Suppressor macrophage treated with lipopolysaccharide for 1 hour (primary cell): ENCODE results near the gene CLK2.

Experiments used
- DNase-seq, 3 donors: peaks; one replicate each; pipeline ENCODE4 v3.0.0-alpha.2; 2020 to 2022

CLK2 gene

GRCh38 chr1:155273343-155274245 lies at the start of gene CLK2:
Gene CLK2, minus strand, starts transcription at chr1:155273504. Its CDS starts 2,527 bp downstream, at chr1:155270977.
- DNase-seq, result peak; percentile 95 to 98 (median 96)

GRCh38 chr1:155322571-155322952 lies 49.3 kb upstream of the CLK2 start:
- DNase-seq, result peak; percentile 41 to 62 (median 54)

- DNase-seq, result no peak
Observed at GRCh38 chr1:155321639-155322503, 48.6 kb upstream of the CLK2 start.

- DNase-seq, result peak; percentile 61 to 77 (median 62)
Observed at GRCh38 chr1:155320661-155321617, 47.6 kb upstream of the CLK2 start, which contains the start of gene RUSC1. Gene RUSC1, plus strand, starts transcription at chr1:155320894. Its CDS starts 880 bp downstream, at chr1:155321774.

GRCh38 chr1:155320252-155320651 lies 46.9 kb upstream of the CLK2 start:
- peak in 1 of 3 donors; percentile 4 for DNase-seq

- DNase-seq, result no peak
Observed at GRCh38 chr1:155319536-155319935, 46.2 kb upstream of the CLK2 start.

- no peak for DNase-seq
Observed at GRCh38 chr1:155318082-155318481, 44.8 kb upstream of the CLK2 start.

- DNase-seq, result no peak
Observed at GRCh38 chr1:155316922-155317321, 43.6 kb upstream of the CLK2 start.

- no peak for DNase-seq
Observed at GRCh38 chr1:155313261-155313660, 40.0 kb upstream of the CLK2 start.

GRCh38 chr1:155309423-155310021 lies 36.2 kb upstream of the CLK2 start:
- DNase-seq, result peak in 2 of 3 donors; percentile 10 to 45

- peak; percentile 98 to 100 (median 99) for DNase-seq
Observed at GRCh38 chr1:155308493-155309422, 35.5 kb upstream of the CLK2 start, which contains the start of gene FDPS. Gene FDPS, plus strand, starts transcription at chr1:155308866. Its CDS starts 924 bp downstream, at chr1:155309790.

- DNase-seq, result peak; percentile 50 to 59 (median 56)
Observed at GRCh38 chr1:155307247-155307740, 34.0 kb upstream of the CLK2 start.

GRCh38 chr1:155305881-155306391 lies 32.6 kb upstream of the CLK2 start:
- no peak for DNase-seq

- DNase-seq, result no peak
Observed at GRCh38 chr1:155304558-155305063, 31.3 kb upstream of the CLK2 start.

GRCh38 chr1:155301342-155301841 lies 28.1 kb upstream of the CLK2 start, which contains the start of gene PKLR:
Gene PKLR, minus strand, starts transcription at chr1:155301438. Its CDS starts 43 bp downstream, at chr1:155301395.
- DNase-seq, result no peak

- no peak for DNase-seq
Observed at GRCh38 chr1:155300553-155301329, 27.4 kb upstream of the CLK2 start.

- DNase-seq, result no peak
Observed at GRCh38 chr1:155300024-155300423, 26.7 kb upstream of the CLK2 start.

GRCh38 chr1:155297384-155297783 lies 24.1 kb upstream of the CLK2 start:
- no peak for DNase-seq

GRCh38 chr1:155296661-155297060 lies 23.4 kb upstream of the CLK2 start:
- DNase-seq, result no peak
